Body of pancreas (tissue), 4 donors: Measurements from ENCODE around the gene NRP2. TPM values are rescaled to one million over a fixed set of nuclear protein-coding genes. Genes with fewer than 3 reads are reported as not detected.

Experiments
- ATAC-seq: fragments of 150-250 bp; one replicate; pipeline ENCODE4 v1.9.1; 2016
- DNase-seq, 4 donors: peaks; one replicate each; pipeline ENCODE4 v3.0.0-alpha.2; 2019
- H3K27ac ChIP-seq, 4 donors: fragments of 200-600 bp; sonication (generic); 1 replicate in 3 of 4; 2 replicates in 1 of 4; pipeline versions ENCODE4 v1.5.1 to v1.6.1; 2016 to 2019; ENCODE audit warnings: mild to moderate bottlenecking in 1 of 4, mixed read lengths in 1 of 4, moderate library complexity in 1 of 4
- H3K27me3 ChIP-seq, 2 donors: fragments of 200-600 bp; sonication (generic); one replicate each; pipeline ENCODE4 v1.6.0; 2016; ENCODE audit warnings: mild to moderate bottlenecking in 1 of 2
- H3K36me3 ChIP-seq, 2 donors: fragments of 200-600 bp; sonication (generic); replicated peaks in 1 of 2; 2 replicates each; pipeline ENCODE4 v1.5.1; 2016; ENCODE audit warnings: low read depth in 2 of 2; ENCODE audit not compliant: insufficient read depth in 1 of 2
- H3K4me1 ChIP-seq: fragments of 200-600 bp; sonication (generic); one replicate; pipeline ENCODE4 v1.6.0; 2016
- H3K4me3 ChIP-seq, 2 donors: fragments of 200-600 bp; sonication (generic); 1 replicate in 1 of 2; 2 replicates in 1 of 2; pipeline ENCODE4 v1.5.1; 2016 to 2019
- H3K9me3 ChIP-seq, 3 donors: fragments of 200-600 bp; sonication (generic); 1 replicate in 2 of 3; 2 replicates in 1 of 3; pipeline ENCODE4 v1.5.1; 2016
- POLR2A ChIP-seq, 3 donors: fragments of 450-650 bp; IDR thresholded peaks; one replicate each; pipeline ENCODE4 v1.6.1; 2016; ENCODE audit warnings: antibody characterized with exemption in 3 of 3, mild to moderate bottlenecking in 2 of 3
- WGBS, 2 donors: methylation state at CpG; one replicate each; pipeline ENCODE4 v1.1.5; 2017; 5-methylcytosine and 5-hydroxymethylcytosine counted together
- intact Hi-C: fragments of 100-400 bp; cut with DNase I; formaldehyde crosslinking; loops from one replicate; pipeline ENCODE4 v1.15.1; 2023
- total RNA-seq, 2 donors: library from RNA; depleted of rRNA; stranded (reverse); fragments of >200 nt; gene quantifications; one replicate each; pipeline ENCODE4 v1.1.0, GENCODE V29; 2016
- TF ChIP-seq, protein P1 (sequence below), 7 experiments: fragments of 450-650 bp in 4 of 7; fragments of 200-600 bp in 3 of 7; sonication (generic) in 3 of 7; IDR thresholded peaks; one replicate each; pipeline ENCODE4 v1.5.1; 2016 to 2019; ENCODE audit warnings: antibody characterized with exemption in 7 of 7

NRP2 gene
- total RNA-seq, 2 donors from 2014 or later: 5.7 to 7.6 TPM

DNA sequence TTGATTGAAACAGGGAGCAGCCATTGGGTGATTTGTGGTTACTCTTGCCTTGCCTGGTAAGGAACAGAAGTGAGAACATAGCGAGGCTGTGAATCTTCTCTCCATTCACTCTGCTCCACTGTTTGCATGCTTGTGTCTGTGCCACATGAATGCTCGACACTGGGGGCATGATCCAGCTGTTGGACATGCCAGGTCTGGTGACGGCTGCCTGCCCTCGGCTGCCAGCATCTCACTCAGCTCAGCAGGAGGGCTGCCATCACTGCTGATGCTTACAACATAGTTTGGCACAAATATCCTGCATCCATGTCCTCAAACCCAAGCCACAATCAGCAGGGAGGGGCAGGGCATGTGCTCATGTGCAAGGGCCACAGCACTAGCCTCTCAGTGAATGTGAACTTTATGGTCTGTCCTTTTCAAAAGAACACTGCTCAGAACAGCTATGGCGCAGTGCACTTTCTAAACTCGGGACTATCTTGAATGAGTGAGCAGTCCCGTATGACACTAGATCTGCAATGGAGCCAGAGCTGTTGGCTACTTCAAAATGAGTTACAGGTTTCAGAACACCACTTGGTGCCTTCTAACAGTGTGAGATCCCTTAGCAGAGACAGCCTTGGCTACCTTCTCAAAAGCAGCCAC, 126.3 kb downstream of the NRP2 start:
- no peak for ATAC-seq
- intact Hi-C loops: no loop called here

DNA sequence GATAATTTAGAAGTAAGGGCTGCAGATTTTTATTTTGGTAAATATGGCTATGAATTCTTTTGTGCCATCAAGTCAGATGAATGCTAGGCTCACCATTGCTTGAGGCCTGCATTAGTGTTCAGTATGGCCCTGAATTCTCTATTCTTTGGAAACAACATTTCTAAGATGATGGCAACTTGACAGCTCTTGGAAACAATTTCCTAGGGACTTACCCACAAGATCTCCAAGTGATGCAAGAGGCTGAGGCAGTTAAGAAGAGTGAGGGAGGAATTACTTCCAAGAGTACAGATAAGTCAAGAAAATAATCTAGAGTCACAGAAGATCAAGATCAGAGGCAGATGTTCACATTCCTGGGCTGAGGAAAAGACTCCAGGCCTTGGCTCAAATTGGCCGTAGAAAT, 129.1 kb downstream of the NRP2 start:
- no peak for ATAC-seq
- no peaks in the 10 kb centered on the region for H3K9me3 ChIP-seq
- peaks cover 9% of the 10 kb centered on the region for H3K4me1 ChIP-seq
- H3K27ac ChIP-seq: no peak overlapping the region
- intact Hi-C loops: no loop called here
- no peaks in the 10 kb centered on the region for H3K36me3 ChIP-seq
- no peaks in the 10 kb centered on the region for H3K27me3 ChIP-seq
- TF ChIP-seq POLR2A (IDR thresholded peaks at IDR 0.05): no peak
- TF ChIP-seq, protein P1, sequence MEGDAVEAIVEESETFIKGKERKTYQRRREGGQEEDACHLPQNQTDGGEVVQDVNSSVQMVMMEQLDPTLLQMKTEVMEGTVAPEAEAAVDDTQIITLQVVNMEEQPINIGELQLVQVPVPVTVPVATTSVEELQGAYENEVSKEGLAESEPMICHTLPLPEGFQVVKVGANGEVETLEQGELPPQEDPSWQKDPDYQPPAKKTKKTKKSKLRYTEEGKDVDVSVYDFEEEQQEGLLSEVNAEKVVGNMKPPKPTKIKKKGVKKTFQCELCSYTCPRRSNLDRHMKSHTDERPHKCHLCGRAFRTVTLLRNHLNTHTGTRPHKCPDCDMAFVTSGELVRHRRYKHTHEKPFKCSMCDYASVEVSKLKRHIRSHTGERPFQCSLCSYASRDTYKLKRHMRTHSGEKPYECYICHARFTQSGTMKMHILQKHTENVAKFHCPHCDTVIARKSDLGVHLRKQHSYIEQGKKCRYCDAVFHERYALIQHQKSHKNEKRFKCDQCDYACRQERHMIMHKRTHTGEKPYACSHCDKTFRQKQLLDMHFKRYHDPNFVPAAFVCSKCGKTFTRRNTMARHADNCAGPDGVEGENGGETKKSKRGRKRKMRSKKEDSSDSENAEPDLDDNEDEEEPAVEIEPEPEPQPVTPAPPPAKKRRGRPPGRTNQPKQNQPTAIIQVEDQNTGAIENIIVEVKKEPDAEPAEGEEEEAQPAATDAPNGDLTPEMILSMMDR (IDR thresholded peaks at IDR 0.05): no peak
- no peak overlapping the region for H3K4me3 ChIP-seq
- 80 to 88% methylated on average over 1 of the region's 1 CpG for WGBS, 2 donors
- no peak for DNase-seq

More for the DNA sequence above, 126.3 kb downstream of the NRP2 start:
- Histone ChIP-seq H3K9me3 (no peaks in the 10 kb centered on the region), H3K27ac (no peak overlapping the region), H3K36me3 (no peaks in the 10 kb centered on the region), H3K4me1 (peaks cover 18% of the 10 kb centered on the region), H3K4me3 (no peak overlapping the region), H3K27me3 (no peaks in the 10 kb centered on the region)
- TF ChIP-seq POLR2A (IDR thresholded peaks at IDR 0.05): no peak
- TF ChIP-seq, protein P1 (IDR thresholded peaks at IDR 0.05): no peak
- DNase-seq: no peak
- WGBS, 2 donors: 83 to 86% methylated on average over 6 to 7 of the region's 7 CpGs

DNA sequence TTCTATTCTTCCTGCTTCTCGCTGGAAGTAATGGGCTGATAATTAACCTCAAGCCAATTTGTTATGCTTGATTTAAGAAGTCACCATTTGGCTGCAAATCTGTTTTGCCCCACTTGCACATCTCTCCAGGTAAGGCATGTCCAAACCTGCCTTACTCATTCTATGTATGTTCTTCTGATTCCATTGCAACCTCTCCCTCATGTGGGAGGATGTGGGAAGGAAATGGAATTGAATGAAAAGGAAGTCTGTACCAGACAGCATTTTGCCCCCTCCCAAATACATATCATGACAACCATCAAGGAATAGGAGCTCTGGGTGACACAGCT, 131.7 kb downstream of the NRP2 start:
- intact Hi-C loops: no loop called here
- ATAC-seq (no peak), DNase-seq (no peak)
- no peak overlapping the region for H3K27ac ChIP-seq
- H3K9me3 ChIP-seq: no peaks in the 10 kb centered on the region
- no peaks in the 10 kb centered on the region for H3K4me1 ChIP-seq
- H3K36me3 ChIP-seq: no peaks in the 10 kb centered on the region
- H3K27me3 ChIP-seq: no peaks in the 10 kb centered on the region
- no peak overlapping the region for H3K4me3 ChIP-seq
- TF ChIP-seq POLR2A (IDR thresholded peaks at IDR 0.05): no peak
- TF ChIP-seq, protein P1 (IDR thresholded peaks at IDR 0.05): no peak
- WGBS, 2 donors: 59 to 60% methylated on average over 1 of the region's 1 CpG

DNA sequence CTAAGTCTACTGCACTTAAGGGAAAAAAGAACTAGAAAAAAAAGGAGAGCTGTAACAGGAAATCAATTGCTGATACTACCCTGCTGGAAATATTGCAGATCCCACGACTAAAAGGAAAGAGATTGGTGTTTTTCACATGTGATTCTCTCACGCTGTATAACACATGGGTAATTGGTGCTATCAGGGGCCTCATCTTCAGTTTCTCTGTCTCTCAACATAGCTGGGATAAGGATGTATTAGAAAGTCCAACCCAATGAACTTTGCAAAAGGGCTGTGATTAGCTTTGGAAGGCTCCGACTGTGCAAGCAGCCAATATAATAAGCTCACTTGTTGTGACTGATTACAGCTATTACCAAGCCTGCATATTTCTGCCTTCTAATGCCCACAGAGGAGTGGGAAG, 133.4 kb downstream of the NRP2 start:
- Histone ChIP-seq H3K4me3 (no peak overlapping the region), H3K4me1 (no peaks in the 10 kb centered on the region), H3K36me3 (no peaks in the 10 kb centered on the region), H3K9me3 (no peaks in the 10 kb centered on the region), H3K27ac (no peak overlapping the region), H3K27me3 (no peaks in the 10 kb centered on the region)
- DNase-seq (no peak), ATAC-seq (no peak)
- 70 to 72% methylated on average over 3 of the region's 3 CpGs for WGBS, 2 donors
- intact Hi-C loops: no loop called here
- TF ChIP-seq, protein P1 (IDR thresholded peaks at IDR 0.05): no peak
- TF ChIP-seq POLR2A (IDR thresholded peaks at IDR 0.05): no peak

DNA sequence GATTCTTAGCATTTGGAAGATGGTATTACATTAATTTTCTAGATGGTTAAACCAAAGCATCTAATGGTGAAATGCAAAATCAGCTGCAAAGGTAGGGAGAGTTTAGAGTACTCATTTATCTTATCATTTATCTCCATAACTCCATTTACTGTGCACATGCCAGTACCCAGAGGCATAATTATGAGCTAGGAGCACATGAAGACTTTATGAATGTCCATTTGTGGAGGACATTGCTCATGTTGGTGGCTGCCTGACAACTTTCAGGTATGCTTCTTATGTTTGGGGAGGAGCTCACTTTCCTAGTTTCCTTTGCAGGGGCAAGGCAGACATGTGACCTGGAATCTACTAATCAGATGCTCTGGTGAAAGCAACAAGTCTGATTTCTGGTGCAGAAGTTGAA, 134.0 kb downstream of the NRP2 start:
- no peak for TF ChIP-seq POLR2A (IDR thresholded peaks at IDR 0.05)
- TF ChIP-seq, protein P1 (IDR thresholded peaks at IDR 0.05): no peak
- no peaks in the 10 kb centered on the region for H3K27me3 ChIP-seq
- ATAC-seq (no peak), DNase-seq (no peak)
- H3K9me3 ChIP-seq: no peaks in the 10 kb centered on the region
- no peaks in the 10 kb centered on the region for H3K4me1 ChIP-seq
- H3K36me3 ChIP-seq: no peaks in the 10 kb centered on the region
- no peak overlapping the region for H3K27ac ChIP-seq
- intact Hi-C loops: no loop called here
- no peak overlapping the region for H3K4me3 ChIP-seq
